Ectodermal cell (in vitro differentiated cells): ENCODE results near the gene CHCHD3.

Source experiments
- H3K27ac ChIP-seq: 2 replicates; pipeline ENCODE4 v1.7.0; 2013; ENCODE audit warnings: mild to moderate bottlenecking, low read depth, low read length; ENCODE audit not compliant: insufficient read depth, poor library complexity, severe bottlenecking
- H3K27me3 ChIP-seq: 2 replicates; pipeline ENCODE4 v1.7.0; 2013; ENCODE audit warnings: mild to moderate bottlenecking, low read length; ENCODE audit not compliant: insufficient read depth, control insufficient read depth, poor library complexity, severe bottlenecking
- H3K36me3 ChIP-seq: one replicate; pipeline ENCODE4 v1.7.0; 2013; ENCODE audit warnings: low read length; ENCODE audit not compliant: control insufficient read depth, insufficient read depth
- H3K4me1 ChIP-seq: one replicate; pipeline ENCODE4 v1.7.0; 2013; ENCODE audit warnings: low read length; ENCODE audit not compliant: control insufficient read depth, insufficient read depth
- H3K4me3 ChIP-seq: 2 replicates; pipeline ENCODE4 v1.7.0; 2013; ENCODE audit warnings: low read depth, low read length, control low read depth; ENCODE audit not compliant: insufficient read depth
- H3K9me3 ChIP-seq: 2 replicates; pipeline ENCODE4 v1.7.0; 2013; ENCODE audit warnings: mild to moderate bottlenecking, low read length, moderate library complexity; ENCODE audit not compliant: control insufficient read depth
- WGBS, 2 experiments: methylation state at CpG; one replicate each; pipeline ENCODE4 v1.1.7; 2013; ENCODE audit warnings: missing lambda C conversion rate in 2 of 2; 5-methylcytosine and 5-hydroxymethylcytosine counted together

The CHCHD3 gene

GRCh38 chr7:132777956-132778355 lies 303.9 kb downstream of the CHCHD3 start:
- H3K27ac ChIP-seq = no peak overlapping the region
- 91 to 99% methylated on average over 4 of the region's 4 CpGs for WGBS, 2 experiments
- no peaks in the 10 kb centered on the region for H3K4me1 ChIP-seq
- H3K36me3 ChIP-seq = no peaks in the 10 kb centered on the region
- no peaks in the 10 kb centered on the region for H3K9me3 ChIP-seq
- H3K27me3 ChIP-seq = no peaks in the 10 kb centered on the region
- no peak overlapping the region for H3K4me3 ChIP-seq

DNA sequence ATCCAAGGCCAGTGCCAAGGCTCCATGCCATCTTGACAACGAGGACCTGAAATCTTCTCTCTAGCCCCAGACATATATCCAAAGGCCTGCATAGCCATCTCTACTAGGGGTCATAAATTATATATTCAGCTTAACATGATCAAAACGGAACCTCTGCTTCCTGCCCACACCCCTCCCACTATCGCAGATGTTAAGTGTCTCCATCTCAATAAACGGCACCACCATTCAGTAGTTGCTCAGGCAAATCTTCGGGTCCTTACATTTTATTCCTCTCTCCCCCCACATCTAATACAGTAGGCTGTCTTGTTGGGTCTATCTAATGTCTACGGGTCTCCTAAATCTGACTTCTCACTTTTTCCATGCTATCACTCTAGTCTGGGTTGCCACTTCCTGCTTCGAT lies 304.5 kb downstream of the CHCHD3 start:
- no peak overlapping the region for H3K27ac ChIP-seq
- H3K4me3 ChIP-seq = no peak overlapping the region
- 95% methylated on average over 7 of the region's 7 CpGs for WGBS, 2 experiments
- H3K27me3 ChIP-seq = no peaks in the 10 kb centered on the region
- no peaks in the 10 kb centered on the region for H3K36me3 ChIP-seq
- H3K9me3 ChIP-seq = no peaks in the 10 kb centered on the region
- H3K4me1 ChIP-seq = no peaks in the 10 kb centered on the region

DNA sequence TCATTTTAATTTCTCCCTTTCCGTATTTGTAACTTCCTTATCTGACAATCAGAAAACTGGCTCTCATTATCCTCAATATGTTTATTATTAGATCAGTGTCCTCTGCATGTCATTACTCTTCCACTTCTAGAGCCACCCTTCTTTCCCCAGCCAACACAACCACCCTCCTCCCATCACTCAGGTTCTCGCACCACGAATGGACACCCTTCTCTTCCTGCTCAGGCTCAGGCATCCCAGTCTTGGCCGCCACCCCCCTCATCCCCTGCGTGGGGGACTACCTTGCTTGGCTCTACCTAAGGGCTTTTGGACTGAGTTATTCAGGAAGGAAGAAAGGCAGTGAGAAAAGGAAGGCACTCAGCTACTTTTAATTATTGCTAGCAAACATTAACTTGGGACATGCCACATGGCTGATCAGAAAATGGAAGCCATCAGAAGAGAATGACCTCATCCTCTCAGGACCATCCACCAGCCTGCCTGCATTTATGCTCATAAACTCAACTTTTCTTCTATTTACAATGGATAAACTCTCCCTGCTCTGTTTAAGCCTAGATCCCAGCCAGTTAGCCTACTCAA lies 305.8 kb downstream of the CHCHD3 start:
- 89 to 91% methylated on average over 5 of the region's 5 CpGs for WGBS, 2 experiments
- no peak overlapping the region for H3K4me3 ChIP-seq
- H3K27ac ChIP-seq = no peak overlapping the region
- H3K36me3 ChIP-seq = no peaks in the 10 kb centered on the region
- no peaks in the 10 kb centered on the region for H3K9me3 ChIP-seq
- no peaks in the 10 kb centered on the region for H3K27me3 ChIP-seq
- no peaks in the 10 kb centered on the region for H3K4me1 ChIP-seq

GRCh38 chr7:132773527-132773956 lies 308.3 kb downstream of the CHCHD3 start:
- H3K4me3 ChIP-seq = no peak overlapping the region
- 89 to 92% methylated on average over 4 to 5 of the region's 5 CpGs for whole genome bisulfite sequencing, 2 experiments
- no peaks in the 10 kb centered on the region for H3K36me3 ChIP-seq
- no peaks in the 10 kb centered on the region for H3K4me1 ChIP-seq
- H3K27ac ChIP-seq = no peak overlapping the region
- no peaks in the 10 kb centered on the region for H3K27me3 ChIP-seq
- H3K9me3 ChIP-seq = no peaks in the 10 kb centered on the region

DNA sequence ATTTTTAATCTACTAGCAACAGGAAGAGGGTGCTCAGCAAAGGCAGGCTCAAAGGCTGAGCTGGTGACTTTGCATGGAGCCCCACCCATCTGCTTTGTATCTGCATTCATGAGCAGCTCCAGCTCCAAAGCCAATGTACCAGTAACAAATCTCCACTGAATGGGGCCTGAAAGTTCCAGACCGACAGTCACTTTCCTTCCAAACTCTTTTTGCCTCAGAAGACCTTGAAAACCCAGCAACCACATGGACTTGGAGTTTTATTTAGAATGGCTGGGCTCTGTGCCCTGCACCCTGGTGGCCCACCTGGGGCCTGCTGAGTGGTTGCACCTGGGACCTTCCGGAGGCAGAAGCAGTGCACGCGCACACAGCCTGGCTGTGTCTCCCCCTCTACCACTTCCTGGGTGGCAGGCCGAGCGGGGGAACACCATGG lies 310.6 kb downstream of the CHCHD3 start:
- Histone ChIP-seq H3K4me3 (no peak overlapping the region), H3K27ac (no peak overlapping the region), H3K36me3 (no peaks in the 10 kb centered on the region), H3K27me3 (no peaks in the 10 kb centered on the region), H3K4me1 (no peaks in the 10 kb centered on the region), H3K9me3 (no peaks in the 10 kb centered on the region)
- WGBS, 2 experiments = 94% methylated on average over 6 of the region's 6 CpGs

- Histone ChIP-seq H3K4me1 (no peaks in the 10 kb centered on the region), H3K27me3 (no peaks in the 10 kb centered on the region), H3K36me3 (no peaks in the 10 kb centered on the region), H3K27ac (no peak overlapping the region), H3K4me3 (no peak overlapping the region), H3K9me3 (no peaks in the 10 kb centered on the region)
- WGBS, 2 experiments = 95 to 100% methylated on average over 2 of the region's 2 CpGs
These were observed 311.8 kb downstream of the CHCHD3 start for GRCh38 chr7:132770055-132770454.

DNA sequence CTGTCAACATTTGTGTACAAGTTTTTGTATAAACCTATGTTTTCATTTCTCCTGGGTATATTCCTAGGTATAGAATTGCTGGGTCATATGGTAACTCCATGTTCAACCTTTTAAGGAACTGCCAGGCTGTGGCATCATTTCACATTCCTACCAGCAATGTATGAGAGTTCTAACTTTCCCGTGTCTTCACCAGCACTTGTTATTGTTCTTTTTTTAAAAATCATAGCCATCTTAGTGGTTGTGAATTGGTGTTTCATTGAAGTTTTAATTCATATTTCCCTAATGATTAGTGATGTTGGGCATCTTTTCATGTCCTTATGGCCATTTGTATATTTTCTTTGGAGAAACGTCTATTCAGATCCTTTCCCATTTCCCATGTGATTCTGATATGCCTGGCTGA lies 312.6 kb downstream of the CHCHD3 start:
- H3K4me3 ChIP-seq = no peak overlapping the region
- H3K27ac ChIP-seq = no peak overlapping the region
- H3K4me1 ChIP-seq = no peaks in the 10 kb centered on the region
- no peaks in the 10 kb centered on the region for H3K9me3 ChIP-seq
- no peaks in the 10 kb centered on the region for H3K27me3 ChIP-seq
- 100% methylated on average over 1 to 2 of the region's 2 CpGs for WGBS, 2 experiments
- no peaks in the 10 kb centered on the region for H3K36me3 ChIP-seq

DNA sequence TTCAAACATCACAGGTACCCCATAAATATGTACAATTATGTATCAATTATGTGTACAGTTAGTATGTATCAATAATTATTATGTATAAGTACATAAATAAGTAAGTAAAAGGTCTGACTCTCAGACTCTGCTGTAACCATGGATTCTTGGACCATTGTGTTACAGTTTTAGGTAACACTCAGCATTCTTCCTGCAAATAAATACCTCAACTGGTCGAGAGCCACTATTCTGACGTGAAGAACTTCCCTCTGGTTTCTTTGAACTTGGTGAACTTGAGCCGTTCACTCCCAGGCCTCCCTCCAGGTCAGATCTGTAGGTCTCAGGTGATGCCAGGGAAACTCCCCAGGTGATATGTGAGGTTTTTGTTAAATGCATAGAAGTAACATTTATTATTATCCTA lies 313.8 kb downstream of the CHCHD3 start:
- Histone ChIP-seq H3K36me3 (no peaks in the 10 kb centered on the region), H3K27me3 (no peaks in the 10 kb centered on the region), H3K4me3 (no peak overlapping the region), H3K27ac (no peak overlapping the region), H3K4me1 (no peaks in the 10 kb centered on the region), H3K9me3 (no peaks in the 10 kb centered on the region)
- WGBS, 2 experiments = 90 to 92% methylated on average over 3 of the region's 3 CpGs

DNA sequence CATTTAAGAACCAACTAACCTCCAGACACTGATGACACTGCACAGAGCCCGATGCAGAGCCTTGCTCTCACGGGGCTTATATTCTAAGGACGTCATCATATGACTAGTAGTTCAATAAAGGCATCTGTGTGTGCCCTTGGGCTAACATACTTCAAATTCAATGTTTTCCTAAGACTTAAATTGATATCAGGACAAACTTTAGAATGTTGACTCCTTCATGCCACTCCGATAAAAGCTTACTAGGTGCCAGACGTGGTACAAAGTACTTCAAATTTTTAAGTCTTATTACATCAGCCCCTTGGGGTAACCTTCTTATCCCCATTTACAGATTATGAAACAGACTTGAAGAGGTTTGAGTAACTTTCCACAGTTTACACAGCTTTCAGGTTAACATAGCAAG lies 314.5 kb downstream of the CHCHD3 start:
- H3K4me1 ChIP-seq = no peaks in the 10 kb centered on the region
- no peaks in the 10 kb centered on the region for H3K9me3 ChIP-seq
- H3K27me3 ChIP-seq = no peaks in the 10 kb centered on the region
- WGBS, 2 experiments = 91 to 95% methylated on average over 5 of the region's 5 CpGs
- no peak overlapping the region for H3K27ac ChIP-seq
- H3K36me3 ChIP-seq = no peaks in the 10 kb centered on the region
- H3K4me3 ChIP-seq = no peak overlapping the region

- no peaks in the 10 kb centered on the region for H3K9me3 ChIP-seq
- H3K4me3 ChIP-seq = no peak overlapping the region
- no peaks in the 10 kb centered on the region for H3K36me3 ChIP-seq
- WGBS, 2 experiments = 88 to 92% methylated on average over 1 of the region's 1 CpG
- no peaks in the 10 kb centered on the region for H3K27me3 ChIP-seq
- H3K4me1 ChIP-seq = no peaks in the 10 kb centered on the region
- H3K27ac ChIP-seq = no peak overlapping the region
These were observed 315.2 kb downstream of the CHCHD3 start for GRCh38 chr7:132766660-132767059.

GRCh38 chr7:132765861-132766260 lies 316.0 kb downstream of the CHCHD3 start:
- H3K27ac ChIP-seq = no peak overlapping the region
- no peaks in the 10 kb centered on the region for H3K36me3 ChIP-seq
- 93 to 94% methylated on average over 11 of the region's 11 CpGs for whole genome bisulfite sequencing, 2 experiments
- no peaks in the 10 kb centered on the region for H3K9me3 ChIP-seq
- no peaks in the 10 kb centered on the region for H3K4me1 ChIP-seq
- no peak overlapping the region for H3K4me3 ChIP-seq
- H3K27me3 ChIP-seq = no peaks in the 10 kb centered on the region
